Measurements from ENCODE around the gene AKR1C2.

Gene AKR1C2

DNA sequence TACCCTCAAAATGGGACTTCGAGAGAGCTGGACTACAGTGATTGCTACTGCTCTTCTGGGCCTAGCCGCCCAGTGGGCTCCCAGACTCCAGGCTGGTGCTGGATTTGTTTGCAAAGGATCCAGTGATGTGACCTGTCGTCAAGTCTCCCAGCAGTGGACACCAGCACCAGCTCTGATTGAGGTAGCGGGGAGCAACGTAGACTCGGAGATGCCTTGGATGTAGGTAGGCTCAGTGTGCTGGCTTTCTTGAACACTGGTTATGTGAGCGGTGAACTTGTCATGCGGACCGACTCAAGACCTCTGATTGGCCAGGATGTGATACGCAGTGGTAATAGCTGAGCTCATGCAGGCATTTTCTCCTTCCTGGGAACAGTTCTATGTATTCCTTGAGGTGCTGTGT lies 19.4 kb downstream of the AKR1C2 start:
- Mint-ChIP-seq H3K4me1 (no peaks in the 10 kb centered on the region), H3K36me3 (ENCODE audit: low read depth) (peaks cover 8% of the 10 kb centered on the region), H3K27me3 (ENCODE audit: low read depth) (no peaks in the 10 kb centered on the region), H3K9me3 (peaks cover 2% of the 10 kb centered on the region), H3K4me3 (no peak overlapping the region), H3K27ac (no peak overlapping the region)
- TF ChIP-seq CTCF (IDR thresholded peaks at IDR 0.05; ENCODE audit: unreplicated experiment in 3 of 3), result no peak

GRCh38 chr10:4983615-4984216 lies 19.9 kb downstream of the AKR1C2 start:
- H3K27me3 Mint-ChIP-seq (ENCODE audit: low read depth), result no peaks in the 10 kb centered on the region
- H3K27ac Mint-ChIP-seq, result no peak overlapping the region
- peaks cover 8% of the 10 kb centered on the region for H3K36me3 Mint-ChIP-seq (ENCODE audit: low read depth)
- TF ChIP-seq CTCF (IDR thresholded peaks at IDR 0.05; ENCODE audit: unreplicated experiment in 3 of 3), result no peak
- H3K4me1 Mint-ChIP-seq, result no peaks in the 10 kb centered on the region
- no peak overlapping the region for H3K4me3 Mint-ChIP-seq
- H3K9me3 Mint-ChIP-seq, result peaks cover 2% of the 10 kb centered on the region

DNA sequence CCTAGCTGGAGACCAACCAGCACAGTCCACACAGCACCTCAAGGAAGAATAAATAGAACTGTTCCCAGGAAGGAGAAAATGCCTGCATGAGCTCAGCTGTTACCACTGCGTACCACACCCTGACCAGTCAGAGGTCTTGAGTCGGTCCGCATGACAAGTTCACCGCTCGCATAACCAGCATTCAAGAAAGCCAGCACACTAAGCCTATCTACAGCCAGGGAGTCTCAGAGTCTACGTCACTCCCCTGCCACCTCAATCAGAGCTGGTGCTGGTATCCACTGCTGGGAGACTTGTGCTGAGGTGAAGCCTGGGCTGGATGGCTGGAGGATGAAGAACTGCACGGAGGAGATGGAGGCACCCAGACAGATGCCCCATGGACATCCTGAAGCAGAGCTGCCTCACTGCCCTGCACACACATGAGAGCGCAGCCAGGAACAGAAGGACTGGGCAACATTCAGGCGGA lies 20.9 kb downstream of the AKR1C2 start:
- no peak for TF ChIP-seq CTCF (IDR thresholded peaks at IDR 0.05; ENCODE audit: unreplicated experiment in 3 of 3)
- Mint-ChIP-seq H3K9me3 (peaks cover 2% of the 10 kb centered on the region), H3K27ac (no peak overlapping the region), H3K4me3 (no peak overlapping the region), H3K4me1 (no peaks in the 10 kb centered on the region), H3K27me3 (ENCODE audit: low read depth) (no peaks in the 10 kb centered on the region), H3K36me3 (ENCODE audit: low read depth) (peaks cover 8% of the 10 kb centered on the region)

GRCh38 chr10:4981722-4982471 lies 21.8 kb downstream of the AKR1C2 start:
- Mint-ChIP-seq H3K27me3 (ENCODE audit: low read depth) (no peaks in the 10 kb centered on the region), H3K4me1 (no peaks in the 10 kb centered on the region), H3K4me3 (no peak overlapping the region), H3K36me3 (ENCODE audit: low read depth) (peaks cover 8% of the 10 kb centered on the region), H3K9me3 (peaks cover 2% of the 10 kb centered on the region), H3K27ac (peak overlapping the region in 2 of 3 experiments; percentile 13 to 51)
- peak in 2 of 3 experiments; percentile 20 to 36 for TF ChIP-seq CTCF (IDR thresholded peaks at IDR 0.05; ENCODE audit: unreplicated experiment in 3 of 3)

GRCh38 chr10:4980793-4981192 lies 22.9 kb downstream of the AKR1C2 start:
- Mint-ChIP-seq H3K27ac (no peak overlapping the region), H3K27me3 (ENCODE audit: low read depth) (no peaks in the 10 kb centered on the region), H3K4me3 (no peak overlapping the region), H3K9me3 (peaks cover 2% of the 10 kb centered on the region), H3K4me1 (no peaks in the 10 kb centered on the region), H3K36me3 (ENCODE audit: low read depth) (peaks cover 13% of the 10 kb centered on the region)
- no peak for TF ChIP-seq CTCF (IDR thresholded peaks at IDR 0.05; ENCODE audit: unreplicated experiment in 3 of 3)

Measured in nephron (organoid).